ENCODE data around the gene NINJ1.
A peak's percentile ranks its signal among the peaks of the same experiment; 100 is the strongest.

The NINJ1 gene

GRCh38 chr9:93134015-93134739, at the start of gene NINJ1:
TSS of gene NINJ1 (minus strand) at chr9:93134251. CDS start at chr9:93134217, 34 bp downstream.
- DNase-seq, result peak; percentile 51

- no peak for DNase-seq
These were observed 49.1 kb upstream of the NINJ1 start for GRCh38 chr9:93183131-93183662.

GRCh38 chr9:93182572-93182971, 48.5 kb upstream of the NINJ1 start:
- no peak for DNase-seq

- DNase-seq, result no peak
These were observed 47.8 kb upstream of the NINJ1 start for GRCh38 chr9:93181672-93182435.

- no peak for DNase-seq
These were observed 46.9 kb upstream of the NINJ1 start for GRCh38 chr9:93180938-93181337.

- DNase-seq, result no peak
These were observed 45.1 kb upstream of the NINJ1 start for GRCh38 chr9:93178851-93179786.

- DNase-seq, result no peak
These were observed 43.6 kb upstream of the NINJ1 start for GRCh38 chr9:93177676-93178075.

GRCh38 chr9:93174976-93175375, 40.9 kb upstream of the NINJ1 start:
- no peak for DNase-seq

- no peak for DNase-seq
These were observed 39.5 kb upstream of the NINJ1 start for GRCh38 chr9:93173365-93174051.

- DNase-seq, result no peak
These were observed 38.8 kb upstream of the NINJ1 start for GRCh38 chr9:93172666-93173364.

- DNase-seq, result no peak
These were observed 37.4 kb upstream of the NINJ1 start for GRCh38 chr9:93171261-93171990.

- no peak for DNase-seq
These were observed 36.5 kb upstream of the NINJ1 start for GRCh38 chr9:93170571-93170970.

- DNase-seq, result no peak
These were observed 35.4 kb upstream of the NINJ1 start for GRCh38 chr9:93169444-93169843.

GRCh38 chr9:93168581-93168980, 34.5 kb upstream of the NINJ1 start:
- no peak for DNase-seq

- no peak for DNase-seq
These were observed 33.8 kb upstream of the NINJ1 start for GRCh38 chr9:93167838-93168237.

GRCh38 chr9:93167185-93167584, 33.1 kb upstream of the NINJ1 start:
- DNase-seq, result no peak

GRCh38 chr9:93166699-93167098, 32.6 kb upstream of the NINJ1 start:
- no peak for DNase-seq

GRCh38 chr9:93164085-93164484, 30.0 kb upstream of the NINJ1 start:
- DNase-seq, result no peak

GRCh38 chr9:93161786-93162562, 27.9 kb upstream of the NINJ1 start:
- no peak for DNase-seq
